IPS-15b (cell line): Measurements from ENCODE around the gene AUTS2.

Experiments used
- H3K27me3 ChIP-seq: one replicate; pipeline ENCODE4 v1.6.1; 2013; ENCODE audit warnings: low read length; ENCODE audit not compliant: control insufficient read depth, insufficient read depth
- H3K36me3 ChIP-seq: one replicate; pipeline ENCODE4 v1.6.1; 2013; ENCODE audit warnings: low read length; ENCODE audit not compliant: control insufficient read depth, insufficient read depth
- H3K4me1 ChIP-seq: one replicate; pipeline ENCODE4 v1.6.1; 2013; ENCODE audit warnings: mild to moderate bottlenecking, low read length; ENCODE audit not compliant: control insufficient read depth, insufficient read depth
- H3K4me3 ChIP-seq: one replicate; pipeline ENCODE4 v1.5.1; 2013; ENCODE audit warnings: low read depth, low read length
- H3K9ac ChIP-seq: one replicate; pipeline ENCODE4 v1.6.1; 2013; ENCODE audit warnings: low read depth, mild to moderate bottlenecking, low read length
- H3K9me3 ChIP-seq: one replicate; pipeline ENCODE4 v1.6.1; 2013; ENCODE audit warnings: mild to moderate bottlenecking, low read length; ENCODE audit not compliant: control insufficient read depth, insufficient read depth

AUTS2 gene

GRCh38 chr7:70542750-70543376, 944.6 kb downstream of the AUTS2 start:
- Histone ChIP-seq H3K4me1 (peaks cover 6% of the 10 kb centered on the region), H3K36me3 (no peaks in the 10 kb centered on the region), H3K27me3 (no peaks in the 10 kb centered on the region)

DNA sequence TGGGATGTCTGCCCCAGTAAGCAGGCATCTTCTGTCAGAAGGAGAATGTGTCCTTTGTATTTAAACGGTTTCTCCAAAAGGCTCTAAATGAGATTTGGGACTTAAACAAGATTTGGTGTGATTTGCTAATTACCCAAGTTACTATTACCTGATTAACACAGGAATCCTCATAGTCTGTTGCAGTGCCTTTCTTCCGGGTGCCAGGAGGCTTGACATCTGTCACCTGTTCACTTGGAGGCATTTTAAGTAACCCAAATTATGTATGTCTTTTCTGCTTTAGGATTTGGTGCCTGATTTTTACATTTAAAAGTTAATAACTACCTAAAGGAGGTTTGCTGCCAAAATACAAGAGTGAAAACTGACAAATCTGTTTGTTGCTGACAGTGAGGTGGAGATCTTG, 945.7 kb downstream of the AUTS2 start:
- Histone ChIP-seq H3K9me3 (no peaks in the 10 kb centered on the region), H3K4me1 (peaks cover 6% of the 10 kb centered on the region), H3K9ac (no peak overlapping the region), H3K4me3 (no peak overlapping the region), H3K36me3 (no peaks in the 10 kb centered on the region), H3K27me3 (no peaks in the 10 kb centered on the region)

More at GRCh38 chr7:70542750-70543376, 944.6 kb downstream of the AUTS2 start:
- no peaks in the 10 kb centered on the region for H3K9me3 ChIP-seq
- no peak overlapping the region for H3K4me3 ChIP-seq
- no peak overlapping the region for H3K9ac ChIP-seq

GRCh38 chr7:70545214-70545613, 946.9 kb downstream of the AUTS2 start:
- H3K4me3 ChIP-seq = no peak overlapping the region
- H3K9me3 ChIP-seq = no peaks in the 10 kb centered on the region
- no peaks in the 10 kb centered on the region for H3K27me3 ChIP-seq
- H3K9ac ChIP-seq = no peak overlapping the region
- H3K36me3 ChIP-seq = no peaks in the 10 kb centered on the region
- H3K4me1 ChIP-seq = peaks cover 6% of the 10 kb centered on the region

GRCh38 chr7:70552141-70552540, 953.9 kb downstream of the AUTS2 start:
- Histone ChIP-seq H3K4me1 (no peaks in the 10 kb centered on the region), H3K9me3 (no peaks in the 10 kb centered on the region), H3K36me3 (no peaks in the 10 kb centered on the region), H3K9ac (no peak overlapping the region), H3K4me3 (no peak overlapping the region), H3K27me3 (no peaks in the 10 kb centered on the region)

- H3K4me1 ChIP-seq = no peaks in the 10 kb centered on the region
- H3K9ac ChIP-seq = no peak overlapping the region
- no peaks in the 10 kb centered on the region for H3K36me3 ChIP-seq
- H3K4me3 ChIP-seq = no peak overlapping the region
- H3K27me3 ChIP-seq = no peaks in the 10 kb centered on the region
- H3K9me3 ChIP-seq = no peaks in the 10 kb centered on the region
Observed at GRCh38 chr7:70553364-70553763, 955.1 kb downstream of the AUTS2 start.

GRCh38 chr7:70554646-70555045, 956.4 kb downstream of the AUTS2 start:
- Histone ChIP-seq H3K36me3 (no peaks in the 10 kb centered on the region), H3K27me3 (no peaks in the 10 kb centered on the region), H3K9me3 (no peaks in the 10 kb centered on the region), H3K4me3 (no peak overlapping the region), H3K9ac (no peak overlapping the region), H3K4me1 (no peaks in the 10 kb centered on the region)

- Histone ChIP-seq H3K9ac (no peak overlapping the region), H3K4me1 (no peaks in the 10 kb centered on the region)
Observed at GRCh38 chr7:70556761-70557160, 958.5 kb downstream of the AUTS2 start.

DNA sequence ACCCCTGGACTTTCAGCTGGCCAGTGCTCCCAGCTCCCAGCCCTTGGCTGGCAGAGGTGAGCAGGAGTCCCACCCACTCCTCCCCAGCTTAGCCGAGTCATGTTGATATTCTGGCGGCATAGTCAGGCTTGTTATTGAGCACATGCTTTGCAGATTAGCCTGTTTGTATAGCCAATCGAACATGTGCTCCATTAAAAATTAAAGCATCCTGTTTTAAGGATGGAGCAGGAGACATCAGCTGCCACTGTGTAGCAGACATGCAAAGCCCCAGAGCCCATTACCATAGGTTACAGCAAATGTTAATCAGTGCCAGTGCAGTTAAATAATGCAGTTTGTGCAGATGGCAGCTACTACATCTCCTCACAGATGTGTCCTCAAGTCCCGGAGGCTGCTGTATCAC, 959.1 kb downstream of the AUTS2 start:
- H3K36me3 ChIP-seq = no peaks in the 10 kb centered on the region
- no peaks in the 10 kb centered on the region for H3K4me1 ChIP-seq
- H3K27me3 ChIP-seq = no peaks in the 10 kb centered on the region
- H3K9ac ChIP-seq = no peak overlapping the region
- H3K4me3 ChIP-seq = no peak overlapping the region
- H3K9me3 ChIP-seq = no peaks in the 10 kb centered on the region

More at GRCh38 chr7:70556761-70557160, 958.5 kb downstream of the AUTS2 start:
- H3K9me3 ChIP-seq = no peaks in the 10 kb centered on the region
- no peaks in the 10 kb centered on the region for H3K36me3 ChIP-seq
- no peak overlapping the region for H3K4me3 ChIP-seq
- no peaks in the 10 kb centered on the region for H3K27me3 ChIP-seq

GRCh38 chr7:70559815-70560214, 961.5 kb downstream of the AUTS2 start:
- Histone ChIP-seq H3K4me1 (no peaks in the 10 kb centered on the region), H3K27me3 (no peaks in the 10 kb centered on the region), H3K4me3 (no peak overlapping the region), H3K36me3 (no peaks in the 10 kb centered on the region), H3K9me3 (no peaks in the 10 kb centered on the region), H3K9ac (no peak overlapping the region)

DNA sequence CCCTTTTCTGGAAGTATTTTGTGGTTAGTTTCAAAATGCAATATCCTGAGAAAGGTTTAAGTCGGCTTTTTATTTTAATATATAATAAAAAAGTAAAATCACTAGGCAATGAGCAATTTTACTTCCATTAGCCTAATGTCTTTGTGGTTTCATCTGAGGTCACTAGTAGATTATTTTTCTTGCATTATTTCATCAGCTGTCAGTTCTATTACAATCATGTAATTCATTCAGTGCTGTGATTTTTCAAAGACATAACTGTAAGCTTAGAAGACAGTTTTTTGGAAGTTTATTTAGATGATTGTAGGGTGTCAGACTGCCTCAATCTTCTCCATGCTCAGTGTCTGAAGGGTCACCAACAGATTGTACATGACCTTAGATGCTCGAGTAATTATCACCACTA, 965.7 kb downstream of the AUTS2 start:
- H3K36me3 ChIP-seq = no peaks in the 10 kb centered on the region

GRCh38 chr7:70565721-70566370, 967.6 kb downstream of the AUTS2 start:
- Histone ChIP-seq H3K4me1 (no peaks in the 10 kb centered on the region), H3K9ac (no peak overlapping the region), H3K9me3 (no peaks in the 10 kb centered on the region), H3K4me3 (no peak overlapping the region), H3K27me3 (no peaks in the 10 kb centered on the region), H3K36me3 (no peaks in the 10 kb centered on the region)

More for the DNA sequence above, 965.7 kb downstream of the AUTS2 start:
- Histone ChIP-seq H3K9ac (no peak overlapping the region), H3K4me3 (no peak overlapping the region), H3K4me1 (no peaks in the 10 kb centered on the region), H3K27me3 (no peaks in the 10 kb centered on the region), H3K9me3 (no peaks in the 10 kb centered on the region)

GRCh38 chr7:70566671-70567070, 968.4 kb downstream of the AUTS2 start:
- no peaks in the 10 kb centered on the region for H3K4me1 ChIP-seq
- no peaks in the 10 kb centered on the region for H3K36me3 ChIP-seq
- no peak overlapping the region for H3K4me3 ChIP-seq
- no peaks in the 10 kb centered on the region for H3K9me3 ChIP-seq
- no peak overlapping the region for H3K9ac ChIP-seq
- no peaks in the 10 kb centered on the region for H3K27me3 ChIP-seq
